HepG2 (cell line): ENCODE data around the gene RARG. TPM values are rescaled to one million over a fixed set of nuclear protein-coding genes. Genes with fewer than 3 reads are reported as not detected.

Source experiments
- ATAC-seq: fragments of 200-7000 bp; cut with Tn5 transposase; 3 replicates; pipeline ENCODE4 v1.9.1; 2020; ENCODE audit warnings: mild to moderate bottlenecking, moderate library complexity
- BruUV-seq: library from RNA; stranded (reverse); fragments of 400-500 nt; replicated peaks from 2 replicates; lab custom pipeline; 2021; lab: Mats Ljungman, UMichigan
- CTCF ChIA-PET: fragments of 300-600 bp; formaldehyde crosslinking; extraction: SDS; loops from one replicate; lab custom pipeline; 2021; ENCODE audit warnings: low total read pairs, inconsistent platforms, low intra/inter-chr PET ratio; lab: Yijun Ruan, JAX
- POLR2A ChIA-PET: fragments of 350-600 bp; sonication (Branson Sonifier 250); formaldehyde crosslinking; loops from one replicate; lab custom pipeline; 2020; ENCODE audit warnings: antibody characterized with exemption, inconsistent platforms; lab: Yijun Ruan, JAX
- DNase-seq: peaks from one replicate; pipeline ENCODE4 v3.0.0-alpha.2; 2015; ENCODE audit warnings: low spot score
- FAIRE-seq: peaks from 3 replicates; lab custom pipeline; 2011; peaks lifted over from hg19 to GRCh38; lab: Jason Lieb, UNC
- H2AFZ ChIP-seq: one replicate; pipeline ENCODE4 v1.6.1; 2011; ENCODE audit warnings: low read length, inconsistent platforms
- H3K27ac ChIP-seq: fragments of 300-600 bp; 3 replicates; pipeline ENCODE4 v1.8.0; 2011; ENCODE audit warnings: mixed run types, mild to moderate bottlenecking, mixed read lengths, low read length, inconsistent platforms; ENCODE audit not compliant: insufficient read depth; ENCODE audit errors: extremely low read length
- H3K27me3 ChIP-seq, 2 experiments: fragments of 200-600 bp in 1 of 2; 2 replicates in 1 of 2; 3 replicates in 1 of 2; pipeline versions ENCODE4 v1.6.0 to v1.8.0; 2011; ENCODE audit warnings: low read length in 2 of 2, mild to moderate bottlenecking in 2 of 2, moderate library complexity in 2 of 2, inconsistent platforms in 1 of 2; ENCODE audit not compliant: insufficient read depth in 2 of 2, control insufficient read depth in 1 of 2
- H3K36me3 ChIP-seq, 2 experiments: fragments of 200-600 bp in 1 of 2; replicated peaks in 1 of 2; 2 replicates in 1 of 2; 3 replicates in 1 of 2; pipeline versions ENCODE4 v1.5.1 to v1.8.0; 2011; ENCODE audit warnings: low read length in 2 of 2, inconsistent platforms in 1 of 2; ENCODE audit not compliant: insufficient read depth in 2 of 2, control insufficient read depth in 1 of 2
- H3K4me1 ChIP-seq: 2 replicates; pipeline ENCODE4 v1.5.1; 2012; ENCODE audit warnings: low read length, inconsistent platforms; ENCODE audit not compliant: insufficient read depth
- H3K4me2 ChIP-seq: 2 replicates; pipeline ENCODE4 v1.6.0; 2011; ENCODE audit warnings: low read depth, low read length, inconsistent platforms
- H3K4me3 ChIP-seq, 3 experiments: fragments of 200-600 bp in 1 of 3; sonication (generic), shearing (Covaris generic) in 1 of 3; replicated peaks in 1 of 3; 2 replicates each; pipeline ENCODE4 v1.5.1; 2011 to 2016; ENCODE audit warnings: low read length in 3 of 3, inconsistent platforms in 2 of 3, low read depth in 2 of 3, mild to moderate bottlenecking in 2 of 3, control low read depth in 1 of 3, mixed read lengths in 1 of 3; ENCODE audit not compliant: insufficient read depth in 1 of 3
- H3K79me2 ChIP-seq: one replicate; pipeline ENCODE4 v1.6.1; 2011; ENCODE audit warnings: low read length, inconsistent platforms; ENCODE audit not compliant: insufficient read depth
- H3K9ac ChIP-seq: 2 replicates; pipeline ENCODE4 v1.6.0; 2011; ENCODE audit warnings: mild to moderate bottlenecking, low read depth, low read length, inconsistent platforms; ENCODE audit not compliant: insufficient read depth
- H3K9me3 ChIP-seq: 2 replicates; pipeline ENCODE4 v1.5.1; 2012; ENCODE audit warnings: mild to moderate bottlenecking, low read length
- H4K20me1 ChIP-seq: 2 replicates; pipeline ENCODE4 v1.6.0; 2011; ENCODE audit warnings: inconsistent platforms, mild to moderate bottlenecking, low read length, moderate library complexity; ENCODE audit not compliant: insufficient read depth
- ASH2L ChIP-seq: fragments of 300-600, 200-600 bp; sonication (generic); IDR thresholded peaks from 2 replicates; pipeline ENCODE4 v1.7.0; 2017; ENCODE audit warnings: low read depth, mild to moderate bottlenecking, moderate library complexity, mixed read lengths, low read length; ENCODE audit not compliant: insufficient read length
- BHLHE40 ChIP-seq: IDR thresholded peaks from 2 replicates; pipeline ENCODE4 v1.6.1; 2011; ENCODE audit warnings: low read length, improper control_type of control experiment
- FOXC1 ChIP-seq: sonication (generic); formaldehyde crosslinking; IDR thresholded peaks from 2 replicates; pipeline ENCODE4 v1.8.0; 2022; ENCODE audit warnings: mild to moderate bottlenecking, missing genetic modification reagents, borderline replicate concordance
- HCFC1 ChIP-seq: fragments of 150-350 bp; IDR thresholded peaks from 2 replicates; pipeline ENCODE4 v1.6.1; 2014; ENCODE audit warnings: low read depth, low read length
- KDM3A ChIP-seq: IDR thresholded peaks from 2 replicates; pipeline ENCODE4 v1.6.1; 2018; ENCODE audit warnings: low read depth, missing compliant biosample characterization
- SAP130 ChIP-seq: IDR thresholded peaks from 2 replicates; pipeline ENCODE4 v1.6.1; 2016; ENCODE audit warnings: low read depth
- ZNF225 ChIP-seq: sonication (generic); formaldehyde crosslinking; IDR thresholded peaks from 2 replicates; pipeline ENCODE4 v1.4.0; 2020; ENCODE audit warnings: mild to moderate bottlenecking, missing genetic modification reagents
- ZNF512B ChIP-seq: sonication (generic); formaldehyde crosslinking; IDR thresholded peaks from 2 replicates; pipeline ENCODE4 v1.5.1; 2020; ENCODE audit warnings: missing genetic modification reagents, mild to moderate bottlenecking, borderline replicate concordance
- ZNF549 ChIP-seq: sonication (generic); formaldehyde crosslinking; IDR thresholded peaks from 2 replicates; pipeline ENCODE4 v1.5.0; 2020; ENCODE audit warnings: missing genetic modification reagents
- ZNF557 ChIP-seq: sonication (generic); formaldehyde crosslinking; IDR thresholded peaks from 2 replicates; pipeline ENCODE4 v1.4.0; 2020; ENCODE audit warnings: missing genetic modification reagents
- ZNF646 ChIP-seq: sonication (generic); formaldehyde crosslinking; IDR thresholded peaks from 2 replicates; pipeline ENCODE4 v1.9.0; 2021; ENCODE audit warnings: mild to moderate bottlenecking, missing genetic modification reagents
- ZNF777 ChIP-seq: sonication (generic); formaldehyde crosslinking; IDR thresholded peaks from 2 replicates; pipeline ENCODE4 v1.4.0; 2020; ENCODE audit warnings: missing genetic modification reagents
- WGBS: methylation state at CpG from one replicate; pipeline ENCODE4 v1.1.6; 2017; ENCODE audit warnings: low lambda C conversion rate; 5-methylcytosine and 5-hydroxymethylcytosine counted together
- in situ Hi-C: cut with HindIII; loops from 2 replicates; pipeline ENCODE4 v1.10.0; 2017; ENCODE audit warnings: low pct_unique_long_range_greater_than_20kb; ENCODE audit not compliant: extremely low pct_ligation_motif_present
- intact Hi-C: fragments of 100-400 bp; cut with micrococcal nuclease; formaldehyde crosslinking; loops from one replicate; pipeline ENCODE4 v1.10.0; 2022; ENCODE audit not compliant: unreplicated experiment
- polyA plus RNA-seq, 8 experiments: library from polyadenylated mRNA; depleted of rRNA in 3 of 8; stranded (reverse) in 7 of 8; unstranded in 1 of 8; fragments of >200 nt; fragmentation: Illumina TruSeq in 4 of 8; extraction: Trizol in 4 of 8; gene quantifications; 2 replicates each; pipeline versions ENCODE4 v1.2.1 to v1.2.3, GENCODE V29; 2011 to 2016; ENCODE audit warnings: low read depth in 4 of 8, missing spikeins in 1 of 8, mixed read lengths in 1 of 8; ENCODE audit not compliant: insufficient read depth in 1 of 8
- total RNA-seq, 5 experiments: library from RNA; depleted of rRNA; stranded (reverse); fragments of >200 nt; fragmentation: Illumina TruSeq; extraction: Trizol; gene quantifications; 2 replicates each; pipeline ENCODE4 v1.2.3, GENCODE V29; 2016; ENCODE audit warnings: low read depth in 1 of 5

Gene RARG
- total and polyA plus RNA-seq, 2 of the 13 experiments (the other 11 are each of a cell fraction or from before 2014, with no cell fraction given), result 0.77 to 1.5 TPM

GRCh38 chr12:53219956-53220693 is 11.9 kb downstream of the RARG start (continued):
- no peak for TF ChIP-seq ZNF557 (CRISPR knock-in tag)
- TF ChIP-seq ZNF549 (CRISPR knock-in tag), result no peak
- TF ChIP-seq BHLHE40, result no peak
- TF ChIP-seq HCFC1, result no peak
- TF ChIP-seq, all 625 proteins: peak for 8

DNA sequence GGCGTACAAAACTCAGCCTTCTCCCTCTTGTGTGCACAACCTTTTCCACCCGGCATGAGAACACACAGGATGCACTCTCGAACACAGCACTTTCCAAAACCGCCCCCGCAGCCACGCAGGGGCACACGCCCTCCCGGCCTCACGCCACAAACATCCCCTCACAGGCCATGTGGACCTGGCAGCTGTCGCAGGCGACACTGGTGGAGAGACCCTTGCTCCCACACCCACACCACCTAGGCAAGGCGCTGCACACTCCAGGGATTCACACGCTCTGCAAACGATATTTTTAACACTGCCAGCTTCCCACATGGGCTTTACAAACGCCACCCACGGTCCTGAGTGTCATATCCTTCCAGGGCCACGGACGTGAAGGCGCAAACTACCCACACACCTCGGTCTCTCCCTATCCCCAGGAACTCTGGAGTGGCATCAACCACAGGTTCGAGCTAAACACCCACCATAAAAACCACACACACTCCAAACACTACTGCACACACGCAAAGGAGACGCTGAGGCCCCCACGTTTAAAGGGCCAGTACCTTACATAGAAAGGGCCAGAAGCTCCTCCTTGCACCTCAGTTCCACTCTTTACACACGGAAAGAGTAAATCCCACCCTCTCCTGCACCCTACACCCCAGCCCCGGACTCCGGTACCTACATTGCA is 12.6 kb downstream of the RARG start:
- ChIA-PET CTCF (no interaction called here), POLR2A (interaction anchor here (1.0 to 3.7 kb wide), 11 partner anchors 11 to 282 kb away, joined by 3 to 17 read pairs (median 8); partner anchors contain the start of genes AAAS, CSAD, ESPL1 and PFDN5)
- H2AFZ ChIP-seq, result no peak overlapping the region
- H3K36me3 ChIP-seq, result no peaks in the 10 kb centered on the region
- no peaks in the 10 kb centered on the region for H3K79me2 ChIP-seq
- intact Hi-C loops (no loop called here), in situ Hi-C loops (loop anchor here (5.0 kb wide), 1 partner anchor 48 kb away; the partner anchor contains the start of gene ESPL1)
- ATAC-seq (no peak), DNase-seq (no peak), FAIRE-seq (no peak)
- H3K27ac ChIP-seq, result no peak overlapping the region
- no TSS peak for BruUV-seq
- WGBS, result 7% methylated on average over 24 of the region's 27 CpGs
- peak overlapping the region; percentile 75 to 89 (median 89) for H3K4me3 ChIP-seq
- H4K20me1 ChIP-seq, result no peaks in the 10 kb centered on the region
- peak overlapping the region; percentile 100 for H3K4me2 ChIP-seq
- H3K9ac ChIP-seq, result peak overlapping the region; percentile 31
- peaks cover 64% of the 10 kb centered on the region for H3K4me1 ChIP-seq
- H3K27me3 ChIP-seq, result peaks cover 0 to 15% of the 10 kb centered on the region in 2 experiments; a peak in 3 of 5 replicates
- no peaks in the 10 kb centered on the region for H3K9me3 ChIP-seq
- TF ChIP-seq FOXC1, result 0 out of 2 replicates have a peak, but pooled peaks have one; percentile 29
- peak; percentile 14; the same call in 1 of the 2 replicates for TF ChIP-seq SAP130 (CRISPR knock-in tag)
- TF ChIP-seq ZNF646 (CRISPR knock-in tag), result 0 out of 2 replicates have a peak, but pooled peaks have one; percentile 67
- 0 out of 2 replicates have a peak, but pooled peaks have one; percentile 36 for TF ChIP-seq ZNF777 (CRISPR knock-in tag)
- no peak for TF ChIP-seq KDM3A (CRISPR knock-in tag)
- no peak for TF ChIP-seq ZNF225 (CRISPR knock-in tag)
- no peak for TF ChIP-seq ZNF512B
- TF ChIP-seq ASH2L, result no peak
